T-helper 2 cell treated with Interferon-gamma antibody and Interleukin-4, amounts not matched to agents 100 ng/mL and 5 ng/mL, for 36 hours (primary cell): ENCODE measurements around the gene GZMA. TPM values are rescaled to one million over a fixed set of nuclear protein-coding genes. Genes with fewer than 3 reads are reported as not detected.

Experiments used
- total RNA-seq: library from RNA; stranded (reverse); gene quantifications from 2 replicates; pipeline ENCODE4 v1.2.3, GENCODE V29; 2022

GZMA gene
- total RNA-seq, 1 donor from 2014 or later, result 738 TPM

Other genes starting within 250 kb of the GZMA start
- 0.20 and 0.48 TPM in 2 replicates for gene ESM1, start 117.1 kb upstream of the GZMA start, total RNA-seq
- 2.6 and 3.3 TPM in 2 replicates for gene GZMK, start 78.4 kb upstream of the GZMA start, total RNA-seq
- not detected in 2 replicates for gene GPX8, start 57.5 kb downstream of the GZMA start, total RNA-seq
- 0.14 and 0.32 TPM in 2 replicates for gene CDC20B, start 70.5 kb downstream of the GZMA start, total RNA-seq
- not detected in 2 replicates for gene MCIDAS, start 124.7 kb downstream of the GZMA start, total RNA-seq
- not detected in 2 replicates for gene CCNO, start 131.0 kb downstream of the GZMA start, total RNA-seq
- 17.9 and 19.5 TPM in 2 replicates for gene DHX29, start 205.0 kb downstream of the GZMA start, total RNA-seq
- gene MTREX, start 205.3 kb downstream of the GZMA start, total RNA-seq, result 91.7 and 101 TPM in 2 replicates